Measurements from ENCODE around the gene RBMY1E. TPM values are rescaled to one million over a fixed set of nuclear protein-coding genes. Genes with fewer than 3 reads are reported as not detected.
"Not testable (repeated sequence)": the region's sequence is repeated elsewhere in the genome, so short reads cannot be mapped to it uniquely, and the experiment has no call there.

The RBMY1E gene
- not detected for polyA plus RNA-seq (ENCODE audit: insufficient read length)

DNA sequence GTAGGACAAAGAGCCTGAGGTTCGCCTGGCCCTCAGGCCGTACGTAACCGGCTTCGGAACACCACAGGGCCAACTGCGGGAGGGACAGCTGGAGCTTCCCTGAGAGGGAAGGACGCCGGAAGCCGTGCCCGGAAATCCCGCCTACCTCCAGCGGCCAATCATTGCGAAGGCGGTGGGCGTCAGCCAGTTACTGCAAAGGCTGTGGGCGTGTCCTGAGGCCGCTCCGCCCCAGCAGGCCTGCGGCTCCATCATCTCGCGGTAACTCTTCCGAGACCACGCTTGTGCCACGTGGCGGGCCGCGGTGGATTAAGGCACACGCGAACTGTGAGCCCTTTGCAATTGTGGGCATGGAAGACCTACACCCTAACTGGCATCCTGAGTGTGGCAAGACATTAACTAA lies at the start of gene RBMY1E:
Gene RBMY1E (minus strand): TSS at position 101 of the 400 bp plus-strand sequence. CDS start 1,978 bp downstream, outside the sequence.
- DNase-seq (ENCODE audit: low read depth), result not testable (repeated sequence)

DNA sequence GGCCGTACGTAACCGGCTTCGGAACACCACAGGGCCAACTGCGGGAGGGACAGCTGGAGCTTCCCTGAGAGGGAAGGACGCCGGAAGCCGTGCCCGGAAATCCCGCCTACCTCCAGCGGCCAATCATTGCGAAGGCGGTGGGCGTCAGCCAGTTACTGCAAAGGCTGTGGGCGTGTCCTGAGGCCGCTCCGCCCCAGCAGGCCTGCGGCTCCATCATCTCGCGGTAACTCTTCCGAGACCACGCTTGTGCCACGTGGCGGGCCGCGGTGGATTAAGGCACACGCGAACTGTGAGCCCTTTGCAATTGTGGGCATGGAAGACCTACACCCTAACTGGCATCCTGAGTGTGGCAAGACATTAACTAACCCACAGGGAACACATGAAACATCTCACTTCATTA lies 23.4 kb downstream of the RBMY1E start, which contains the start of gene RBMY1D:
Gene RBMY1D (minus strand): TSS at position 101 of the 400 bp plus-strand sequence. CDS start 2,013 bp downstream, outside the sequence.
- not testable (repeated sequence) for DNase-seq (ENCODE audit: low read depth)

- DNase-seq (ENCODE audit: low read depth), result not testable (repeated sequence)
These were observed 48.3 kb downstream of the RBMY1E start for GRCh38 chrY:21869407-21870076.

Other genes starting within 250 kb of the RBMY1E start
- gene RBMY1D, start 23.5 kb downstream of the RBMY1E start, polyA plus RNA-seq (ENCODE audit: insufficient read length), result not detected

Measured in forelimb muscle (tissue), 1 donor.